Measurements from ENCODE around the gene ASB9. TPM values are rescaled to one million over a fixed set of nuclear protein-coding genes. Genes with fewer than 3 reads are reported as not detected.
"Not testable (repeated sequence)": the region's sequence is repeated elsewhere in the genome, so short reads cannot be mapped to it uniquely, and the experiment has no call there.

ASB9 gene
- total and polyA plus RNA-seq, 9 of the 15 experiments (the other 6 are each of a cell fraction or from before 2014, with no cell fraction given) = 0.27 to 1.7 (median 0.96) TPM

- TF ChIP-seq ARID2 (IDR thresholded peaks at IDR 0.05) (no peak), ZNF668 (CRISPR knock-in tag; IDR thresholded peaks at IDR 0.05) (no peak), ZNF384 (IDR thresholded peaks at IDR 0.05; ENCODE audit: low read depth, low read length) (no peak), ZNF551 (CRISPR knock-in tag; IDR thresholded peaks at IDR 0.05) (no peak), KDM2B (CRISPR knock-in tag; IDR thresholded peaks at IDR 0.05) (no peak), NCOA4 (IDR thresholded peaks at IDR 0.05; ENCODE audit: partially characterized antibody) (no peak), TOE1 (IDR thresholded peaks at IDR 0.05; ENCODE audit: borderline replicate concordance) (no peak), TOE1 (CRISPR knock-in tag; IDR thresholded peaks at IDR 0.05; ENCODE audit: borderline replicate concordance, low read depth) (no peak), PTRF (tag; IDR thresholded peaks at IDR 0.05) (no peak), KLF16 (IDR thresholded peaks at IDR 0.05) (no peak)
These were observed 67.3 kb downstream of the ASB9 start (continued) for GRCh38 chrX:15202454-15203177.

GRCh38 chrX:15200871-15201270, 69.0 kb downstream of the ASB9 start:
- ChIA-PET CTCF (ENCODE audit: low intra/inter-chr PET ratio) (no interaction called here), POLR2A (interaction anchor here (1.3 kb wide), 1 partner anchor 9 kb away, joined by 3 read pairs; no protein-coding TSS in a partner anchor)
- Histone ChIP-seq H3K9me3 (replicated peaks; ENCODE audit: control insufficient read depth, insufficient read depth, low read depth, low read length) (no peaks in the 10 kb centered on the region), H3K4me2 (ENCODE audit: insufficient read depth, low read length) (no peak overlapping the region), H4K20me1 (replicated peaks; ENCODE audit: control insufficient read depth, insufficient read depth, low read length) (no peaks in the 10 kb centered on the region), H3K79me2 (ENCODE audit: control insufficient read depth, insufficient read depth, low read length) (no peaks in the 10 kb centered on the region), H3K27me3 (ENCODE audit: control insufficient read depth in 2 of 2, insufficient read depth in 2 of 2, low read length in 2 of 2) (no peaks in the 10 kb centered on the region), H3K4me3 (no peak overlapping the region), H3K4me1 (replicated peaks in 1 of 2; ENCODE audit: control insufficient read depth in 2 of 2, insufficient read depth in 2 of 2, low read length in 2 of 2) (no peaks in the 10 kb centered on the region), H3K36me3 (ENCODE audit: control insufficient read depth, insufficient read depth, low read length) (no peaks in the 10 kb centered on the region), H3K9ac (ENCODE audit: insufficient read depth in 1 of 2, low read depth in 2 of 2, low read length in 2 of 2) (no peak overlapping the region), H3K9me1 (ENCODE audit: control insufficient read depth, insufficient read depth, low read length) (no peaks in the 10 kb centered on the region), H2AFZ (ENCODE audit: low read depth, low read length) (no peak overlapping the region), H3K27ac (ENCODE audit: extremely low read depth, low read depth, low read length) (no peak overlapping the region)
- FAIRE-seq (no peak), ATAC-seq (no peak), DNase-seq (ENCODE audit: extremely low read depth in 1 of 4, low spot score in 3 of 4) (no peak)
- TF ChIP-seq CHD1 (IDR thresholded peaks at IDR 0.05; ENCODE audit: low read length) (no peak), RNF2 (IDR thresholded peaks at IDR 0.05) (no peak), PML (IDR thresholded peaks at IDR 0.05; ENCODE audit: low read length) (no peak), CBFA2T3 (IDR thresholded peaks at IDR 0.05) (no peak)
- no TSS peak for BruUV-seq (replicated peaks)
- intact Hi-C loops (cut with micrococcal nuclease) = no loop called here
- 0% methylated on average over 2 of the region's 2 CpGs for WGBS (ENCODE audit: insufficient coverage, low coverage, missing lambda C conversion rate)
- in situ Hi-C loops (cut with MboI) = no loop called here

- H3K4me3 ChIP-seq; H3K4me1 ChIP-seq (replicated peaks in 1 of 2; ENCODE audit: control insufficient read depth in 2 of 2, insufficient read depth in 2 of 2, low read length in 2 of 2); FAIRE-seq; H3K4me2 ChIP-seq (ENCODE audit: insufficient read depth, low read length); H3K9ac ChIP-seq (ENCODE audit: insufficient read depth in 1 of 2, low read depth in 2 of 2, low read length in 2 of 2); H3K27me3 ChIP-seq (ENCODE audit: control insufficient read depth in 2 of 2, insufficient read depth in 2 of 2, low read length in 2 of 2); H3K27ac ChIP-seq (ENCODE audit: extremely low read depth, low read depth, low read length); H2AFZ ChIP-seq (ENCODE audit: low read depth, low read length); intact Hi-C loops (cut with micrococcal nuclease); in situ Hi-C loops (cut with MboI); H3K79me2 ChIP-seq (ENCODE audit: control insufficient read depth, insufficient read depth, low read length); H3K36me3 ChIP-seq (ENCODE audit: control insufficient read depth, insufficient read depth, low read length); BruUV-seq (replicated peaks); H3K9me3 ChIP-seq (replicated peaks; ENCODE audit: control insufficient read depth, insufficient read depth, low read depth, low read length); ATAC-seq; CTCF ChIA-PET (ENCODE audit: low intra/inter-chr PET ratio); DNase-seq (ENCODE audit: extremely low read depth in 1 of 4, low spot score in 3 of 4); H3K9me1 ChIP-seq (ENCODE audit: control insufficient read depth, insufficient read depth, low read length); H4K20me1 ChIP-seq (replicated peaks; ENCODE audit: control insufficient read depth, insufficient read depth, low read length): not testable (repeated sequence)
- WGBS (ENCODE audit: insufficient coverage, low coverage, missing lambda C conversion rate) = 6% methylated on average over 2 of the region's 2 CpGs
- POLR2A ChIA-PET = interaction anchor here (0.8 kb wide), 1 partner anchor 15 kb away, joined by 5 read pairs; no protein-coding TSS in a partner anchor
These were observed 71.2 kb downstream of the ASB9 start for GRCh38 chrX:15198608-15199202.

All from K562 (cell line).